ENCODE results near the gene PRKN.

Gene PRKN

DNA sequence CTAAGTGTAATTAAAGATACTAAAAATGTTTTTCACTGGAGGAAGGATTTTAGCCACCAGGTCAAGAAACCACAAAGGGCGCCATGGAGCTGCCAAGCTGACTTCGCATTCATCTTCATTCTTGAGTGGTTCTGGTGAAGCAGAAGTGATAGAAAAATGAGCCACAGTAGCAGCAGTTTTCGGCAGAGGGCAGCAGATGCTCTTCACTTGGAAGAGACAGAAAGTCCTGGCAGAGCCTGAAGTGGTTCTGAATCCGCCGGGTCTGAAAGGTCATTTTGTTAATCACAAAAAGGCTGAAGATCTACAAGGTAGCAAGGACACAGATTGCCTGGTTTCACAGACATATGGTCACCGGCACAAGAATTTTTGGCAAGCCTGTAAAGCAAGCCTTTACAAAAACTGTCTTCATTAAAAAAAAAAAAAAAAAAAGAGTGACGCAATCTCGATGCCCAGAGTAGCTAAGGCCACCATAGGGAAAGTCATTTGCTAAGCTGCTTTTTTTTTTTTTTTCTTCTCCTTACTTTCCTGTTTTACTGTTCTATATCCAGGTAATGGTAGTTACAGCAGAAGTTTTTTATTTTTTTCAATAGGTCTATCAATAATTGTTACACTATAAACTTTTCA is 1108.6 kb downstream of the PRKN start:
- DNase-seq: no peak

DNA sequence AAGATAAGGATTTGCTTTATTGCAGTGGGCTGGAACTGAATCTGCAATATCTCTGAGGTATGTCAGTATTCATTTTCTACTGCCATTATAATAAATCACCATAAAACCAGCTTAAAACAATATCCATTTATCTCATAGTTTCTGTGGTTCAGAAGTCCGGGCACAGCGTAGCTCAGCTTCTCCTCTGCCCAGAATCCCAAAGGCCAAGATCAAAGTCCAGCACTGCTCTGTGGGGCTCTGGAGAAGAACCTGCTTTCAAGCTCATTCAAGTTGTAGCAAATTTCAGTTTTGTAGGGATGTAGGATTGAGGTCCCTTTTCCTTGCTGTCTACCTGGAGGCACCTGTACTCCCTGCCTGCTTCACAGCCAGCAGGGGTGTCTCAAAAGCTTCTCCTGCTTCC is 1113.9 kb downstream of the PRKN start:
- DNase-seq: no peak

DNA sequence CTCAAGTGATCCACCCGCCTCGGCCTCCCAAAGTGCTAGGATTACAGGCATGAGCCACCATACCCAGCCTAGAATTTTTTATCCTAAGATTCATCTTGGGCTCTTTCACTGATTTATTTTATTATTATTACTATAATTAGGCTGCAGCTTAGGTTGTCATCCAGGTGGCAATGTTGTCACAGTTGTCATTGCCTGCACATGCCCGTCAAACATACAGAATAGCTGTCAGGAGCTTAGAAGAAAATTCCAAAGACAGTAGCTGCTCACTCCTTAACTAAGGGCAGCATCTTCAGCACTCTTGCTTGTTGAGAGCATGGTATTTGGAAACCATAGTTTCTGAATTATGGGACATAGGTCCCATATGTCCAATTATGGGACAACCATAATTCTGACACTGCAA is 1118.8 kb downstream of the PRKN start:
- no peak for DNase-seq

DNA sequence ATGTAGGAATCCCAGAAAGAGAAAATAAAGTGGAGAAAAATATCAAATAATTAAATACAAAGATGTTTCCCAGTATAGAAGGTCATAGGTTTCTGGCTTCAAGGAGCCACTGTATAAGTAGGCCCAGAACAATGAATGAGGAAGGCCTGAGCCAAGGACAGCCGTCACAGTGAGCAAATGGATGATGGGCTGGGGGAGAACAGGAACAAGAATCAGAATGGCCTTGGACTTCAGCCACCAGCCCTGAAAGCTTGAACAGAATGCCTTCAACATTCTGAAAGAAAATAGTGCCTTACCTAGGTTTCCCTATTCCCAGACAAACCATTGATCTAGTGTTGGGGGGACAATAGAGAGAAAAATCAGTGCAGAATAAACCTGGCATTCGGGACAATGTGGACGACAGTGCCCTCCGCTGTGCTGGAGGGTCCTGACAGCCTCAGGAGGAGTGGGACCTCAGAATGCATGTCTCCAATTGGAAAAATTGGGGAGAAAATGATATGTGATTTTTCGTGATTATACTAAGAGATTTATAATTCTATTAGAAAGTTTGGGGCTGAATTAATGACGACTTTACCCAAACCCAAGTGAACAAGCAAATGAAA is 1119.8 kb downstream of the PRKN start:
- DNase-seq: no peak

DNA sequence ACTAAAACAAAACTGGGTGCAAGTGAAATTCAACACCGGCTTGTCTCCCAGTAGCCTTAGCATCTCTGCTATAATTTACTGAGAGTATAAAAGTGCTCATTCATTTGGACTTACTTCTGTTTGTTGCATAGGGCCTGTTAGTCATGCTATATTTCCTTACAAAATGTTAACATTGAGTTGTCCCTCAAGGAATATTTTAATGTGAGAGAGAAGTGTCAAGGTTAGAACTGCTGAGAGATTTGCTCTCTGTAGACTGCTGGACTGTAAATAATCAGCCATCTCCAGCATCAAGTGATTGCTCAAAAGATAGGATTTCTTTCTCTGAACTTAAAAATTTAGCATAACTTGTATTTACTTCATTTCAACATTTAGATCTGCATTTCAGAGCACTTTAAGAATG is 1125.2 kb downstream of the PRKN start:
- no peak for DNase-seq

DNA sequence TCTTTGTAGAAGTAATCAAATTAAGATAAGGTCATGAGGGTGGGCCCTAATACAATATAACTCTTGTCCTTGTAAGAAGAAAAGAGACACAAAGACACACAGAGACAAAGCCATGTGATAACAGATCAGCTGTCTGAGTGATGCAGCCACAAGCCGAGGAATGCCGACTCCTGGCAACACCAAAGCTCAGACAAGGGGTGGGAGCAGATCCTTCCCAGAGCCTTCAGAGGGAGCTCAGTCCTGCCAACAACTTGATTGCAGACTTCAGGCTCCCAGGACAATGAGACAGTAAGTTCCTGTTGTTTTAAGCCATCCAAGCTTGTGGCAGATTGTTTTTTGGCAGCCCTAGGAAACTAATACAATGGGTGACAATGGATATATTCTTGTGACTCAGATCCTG is 1128.7 kb downstream of the PRKN start:
- DNase-seq: no peak

DNA sequence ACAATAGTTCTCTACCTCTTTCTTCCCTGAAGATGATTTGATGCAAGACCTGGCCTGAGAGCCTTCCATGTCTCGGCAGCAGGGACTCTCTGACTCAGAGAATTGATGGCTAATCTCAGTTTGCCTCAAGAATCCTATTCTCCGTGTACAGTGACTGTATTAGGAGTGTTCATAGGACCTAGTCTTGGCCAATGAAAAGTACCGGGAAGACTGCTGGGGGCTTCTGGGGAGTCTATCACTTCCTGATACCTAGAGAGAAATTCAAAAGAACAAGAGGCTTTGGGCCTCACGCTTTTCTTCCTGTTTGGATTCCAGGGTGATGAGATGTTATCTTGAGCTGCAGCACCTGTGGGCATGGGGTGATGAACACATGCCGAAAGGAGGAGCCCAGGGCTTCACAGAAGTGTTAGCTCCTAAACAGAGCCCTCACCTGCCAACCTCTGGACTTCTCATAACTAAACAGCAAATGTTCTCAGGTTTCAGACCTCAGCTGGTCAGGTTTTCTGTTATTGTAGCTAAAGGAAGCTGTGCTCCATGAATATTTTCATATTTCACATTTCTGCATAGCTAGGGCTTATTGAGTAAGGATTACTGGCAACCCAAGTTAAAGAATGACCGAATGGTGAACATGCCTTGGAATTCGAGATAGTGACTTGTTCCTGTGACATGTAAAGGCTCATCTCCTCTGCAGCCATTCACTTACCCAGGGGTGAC is 1130.6 kb downstream of the PRKN start:
- DNase-seq: no peak

DNA sequence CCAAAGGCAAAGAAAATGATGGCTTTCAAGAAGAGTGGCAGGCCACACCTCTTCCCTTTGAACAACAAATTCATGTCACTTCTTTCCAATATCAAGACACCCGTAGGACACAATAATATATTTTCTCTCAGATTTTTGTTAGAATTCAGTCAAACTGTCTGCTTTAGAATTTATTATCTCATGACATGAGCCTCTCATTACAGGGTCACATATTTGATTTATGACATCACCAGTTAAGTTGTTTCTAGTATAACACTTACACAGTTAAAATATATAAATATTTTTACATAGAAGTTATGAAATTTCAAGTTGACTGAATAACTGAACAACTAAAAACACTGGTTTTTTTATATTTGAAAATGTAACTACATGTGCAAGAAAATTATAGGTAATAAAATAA is 1133.2 kb downstream of the PRKN start:
- no peak for DNase-seq

DNA sequence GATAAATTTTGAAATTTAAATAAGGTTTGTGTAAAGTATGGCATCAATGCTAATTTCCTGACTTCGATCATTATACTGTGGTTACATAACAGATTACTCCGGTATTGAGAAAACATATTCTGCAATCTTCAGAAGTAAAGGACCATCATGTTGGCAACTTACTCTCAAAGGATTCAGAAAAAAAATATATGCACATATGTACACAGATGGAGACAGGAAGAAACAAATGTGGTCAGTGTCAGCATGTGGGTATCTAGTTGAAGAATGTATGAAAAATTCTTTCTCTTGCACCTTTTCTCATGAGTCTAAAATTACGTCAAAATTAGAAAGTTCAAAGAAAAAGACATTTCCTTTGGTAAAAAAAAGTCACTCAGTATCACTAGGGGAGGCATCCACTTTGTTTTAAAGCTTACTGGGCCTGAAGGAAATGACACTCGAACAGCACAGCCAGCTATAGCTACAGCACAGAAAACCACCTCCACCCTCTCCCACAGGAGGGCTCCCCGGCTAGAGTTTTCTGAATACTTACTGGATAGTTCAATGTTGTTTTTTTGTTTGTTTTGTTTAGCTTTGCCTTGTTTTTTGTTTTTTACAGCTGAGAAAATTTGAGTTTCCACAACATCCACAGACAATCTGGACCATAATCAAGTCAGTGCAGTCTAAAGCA is 1136.5 kb downstream of the PRKN start:
- no peak for DNase-seq

DNA sequence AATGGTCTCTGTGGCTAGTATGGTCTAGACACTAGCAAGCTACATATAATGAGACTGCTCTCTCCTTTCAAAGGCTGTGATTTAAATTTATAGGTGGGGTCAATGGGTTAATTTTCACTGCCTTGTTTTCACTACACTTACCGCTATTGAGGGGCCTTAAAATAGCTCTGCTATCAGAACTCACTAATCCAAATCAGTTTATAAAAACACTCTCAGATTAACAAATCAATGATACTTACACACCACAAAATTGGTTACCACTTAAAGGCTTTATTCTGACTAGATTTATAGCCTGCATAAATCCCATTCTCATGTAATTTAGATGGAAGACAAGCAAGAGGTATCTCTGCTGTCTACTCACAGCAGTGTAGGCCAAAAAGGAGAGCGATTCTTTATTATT is 1140.7 kb downstream of the PRKN start:
- DNase-seq: no peak

DNA sequence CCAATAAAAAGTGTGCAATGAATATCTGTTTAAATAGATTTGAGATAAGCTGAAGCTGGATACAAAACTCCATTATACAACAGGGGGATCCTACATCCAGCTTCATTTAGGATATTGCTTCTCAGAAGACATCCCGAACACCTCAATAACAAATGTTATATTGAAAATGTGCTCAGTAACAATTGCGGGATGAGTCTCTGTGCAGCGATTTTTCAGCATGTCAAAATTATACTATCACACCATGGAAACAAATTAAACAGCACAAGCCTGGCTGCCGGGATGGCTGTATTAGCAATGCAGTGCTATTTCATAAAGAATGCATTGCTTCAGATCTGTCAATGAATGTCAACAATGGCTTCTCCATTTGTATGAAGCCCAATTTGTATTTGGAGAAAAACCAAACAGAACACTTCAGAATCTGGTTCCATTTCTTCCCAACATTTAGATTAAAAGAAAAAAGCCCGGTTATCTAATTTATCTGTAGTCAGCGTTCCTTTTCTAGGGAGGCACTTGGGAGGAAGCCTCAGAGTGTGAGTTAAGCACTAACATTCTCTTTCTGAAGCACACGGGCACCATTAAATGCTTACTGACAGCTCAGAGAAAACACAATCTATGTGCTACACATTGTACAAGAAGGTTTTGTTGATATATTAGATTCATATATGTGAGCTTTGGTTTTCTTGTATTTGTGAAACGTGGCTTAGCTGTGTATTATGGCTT is 1142.8 kb downstream of the PRKN start:
- no peak for DNase-seq

DNA sequence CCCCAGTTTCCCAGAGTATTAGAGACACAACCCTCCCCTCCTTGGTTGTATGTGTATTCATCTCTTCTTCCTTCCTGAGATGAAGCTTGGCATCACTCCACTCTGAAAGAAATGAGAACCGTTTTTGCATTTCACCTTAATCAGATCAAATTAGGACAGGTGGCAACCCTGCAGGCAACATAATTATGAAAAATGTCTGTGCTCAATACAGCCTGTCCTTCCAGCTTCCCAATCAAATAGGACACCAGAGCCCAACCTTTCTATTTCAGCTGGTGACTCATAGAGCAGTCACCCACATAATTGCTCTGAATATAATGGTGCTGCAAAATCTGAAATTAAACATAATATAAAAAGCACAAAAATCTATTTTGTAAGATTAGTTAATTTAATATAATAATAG is 1143.5 kb downstream of the PRKN start:
- no peak for DNase-seq

DNA sequence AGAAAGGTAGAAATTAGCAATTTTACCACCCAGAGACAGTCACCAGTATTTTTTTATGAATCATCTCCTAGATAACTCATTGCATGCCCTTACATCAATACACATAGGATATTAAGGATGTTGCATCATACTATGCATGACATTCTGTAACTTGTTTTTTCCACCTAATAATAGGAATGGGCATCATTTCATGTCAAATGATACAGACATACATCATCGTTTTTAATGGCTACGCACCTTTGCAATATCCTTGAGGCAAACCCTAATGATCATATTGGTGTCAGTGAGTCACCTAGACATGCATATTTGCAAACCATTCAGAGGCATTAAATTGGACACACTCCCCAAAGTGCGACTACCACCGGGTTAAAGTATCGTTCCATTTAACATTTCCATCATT is 1144.0 kb downstream of the PRKN start:
- no peak for DNase-seq

DNA sequence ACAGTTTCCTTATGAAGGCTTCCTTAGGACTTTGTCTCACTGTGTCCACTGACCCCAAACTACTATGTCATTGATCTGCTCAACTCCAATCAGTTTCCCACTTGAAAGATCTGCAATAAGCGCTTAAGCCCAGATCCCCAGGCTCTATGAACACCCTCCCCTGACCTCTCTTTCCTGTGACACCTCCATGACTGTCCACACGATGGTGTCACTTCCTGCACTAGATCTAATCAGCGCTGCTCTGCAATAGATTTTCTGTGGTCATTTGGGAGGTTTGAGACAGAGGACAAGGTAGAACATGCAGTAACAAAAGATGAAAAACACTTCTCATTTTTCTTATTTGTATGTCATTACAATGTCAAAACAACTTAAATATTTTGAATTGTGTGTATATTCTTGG is 1149.1 kb downstream of the PRKN start:
- DNase-seq: no peak

DNA sequence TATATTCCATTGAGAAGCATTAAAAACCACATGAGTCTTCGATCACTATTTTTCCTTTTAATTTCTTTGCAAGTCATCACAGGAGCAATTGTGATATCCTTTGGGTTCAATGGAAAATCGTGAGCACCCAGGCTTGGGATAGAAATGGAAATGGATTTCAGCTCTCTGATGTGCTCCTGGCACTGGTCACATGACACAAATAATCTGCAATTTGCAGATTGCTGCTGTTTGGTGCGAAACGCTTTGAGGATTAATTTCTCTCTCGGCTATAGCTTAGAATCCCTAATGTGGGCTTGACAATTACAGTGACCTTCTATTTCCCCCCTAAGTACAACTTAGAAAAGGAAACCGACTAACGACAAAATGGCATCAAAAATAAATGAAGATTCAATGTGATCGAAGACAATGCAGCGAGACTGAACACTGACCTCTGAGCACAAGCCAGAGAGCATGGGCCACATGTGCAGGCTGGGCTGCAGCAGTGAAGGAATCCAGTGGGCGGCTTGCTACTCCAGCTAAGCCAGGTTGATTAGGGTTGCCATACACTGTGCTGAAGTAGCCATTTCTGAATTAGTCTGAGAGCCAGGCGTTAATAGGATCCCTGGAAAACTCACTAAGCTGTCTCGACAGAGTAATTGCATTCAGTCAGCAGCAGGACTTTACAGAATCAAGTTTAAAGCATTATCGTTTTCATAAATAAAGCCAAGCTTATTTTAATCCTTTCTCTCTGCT is 1151.9 kb downstream of the PRKN start:
- DNase-seq: no peak

DNA sequence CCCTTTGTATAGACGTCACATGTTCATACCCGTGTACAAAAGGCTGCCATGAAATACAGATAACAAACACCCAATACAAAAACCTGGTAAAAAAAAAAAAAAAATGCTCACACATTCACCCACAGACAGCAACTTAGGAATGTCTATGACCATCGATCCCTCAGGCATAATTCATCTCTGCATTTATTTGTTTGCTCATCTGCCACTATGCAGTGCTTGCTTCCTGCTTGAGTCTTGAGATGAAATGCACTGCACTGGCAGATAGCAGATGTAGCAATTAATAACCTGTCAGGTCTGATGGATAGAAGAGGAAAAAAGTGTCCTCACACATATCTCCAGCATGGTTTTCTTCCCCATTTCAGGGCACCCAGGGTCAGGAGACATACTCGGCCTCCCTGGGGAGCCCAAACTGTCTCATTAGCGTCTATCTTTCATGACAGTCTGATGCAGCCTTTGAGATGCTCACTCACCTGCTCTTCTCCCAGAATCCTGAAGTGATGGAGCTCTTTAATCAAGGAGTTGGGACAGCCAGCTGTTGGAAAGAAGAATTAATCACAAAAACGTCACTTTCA is 1158.6 kb downstream of the PRKN start:
- DNase-seq: no peak

DNA sequence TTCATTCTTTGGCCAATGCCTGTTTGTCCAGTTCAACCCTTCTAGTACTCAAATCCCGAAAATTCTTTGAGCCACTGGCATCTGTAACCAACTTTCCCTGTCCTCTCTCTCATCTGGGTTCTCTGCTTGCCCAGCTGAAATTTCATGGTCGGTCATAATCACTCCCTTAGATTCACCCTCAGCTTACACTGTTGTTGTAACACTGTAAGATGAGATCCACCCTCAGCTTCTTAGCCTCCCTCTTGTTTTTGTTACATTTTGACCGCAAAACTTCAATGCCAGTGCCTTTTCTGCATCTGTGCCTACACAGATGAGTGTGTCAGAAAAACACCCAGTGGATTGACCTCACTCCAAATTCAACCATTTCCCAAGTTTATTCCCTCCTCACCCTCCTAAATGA is 1162.6 kb downstream of the PRKN start:
- DNase-seq: no peak

DNA sequence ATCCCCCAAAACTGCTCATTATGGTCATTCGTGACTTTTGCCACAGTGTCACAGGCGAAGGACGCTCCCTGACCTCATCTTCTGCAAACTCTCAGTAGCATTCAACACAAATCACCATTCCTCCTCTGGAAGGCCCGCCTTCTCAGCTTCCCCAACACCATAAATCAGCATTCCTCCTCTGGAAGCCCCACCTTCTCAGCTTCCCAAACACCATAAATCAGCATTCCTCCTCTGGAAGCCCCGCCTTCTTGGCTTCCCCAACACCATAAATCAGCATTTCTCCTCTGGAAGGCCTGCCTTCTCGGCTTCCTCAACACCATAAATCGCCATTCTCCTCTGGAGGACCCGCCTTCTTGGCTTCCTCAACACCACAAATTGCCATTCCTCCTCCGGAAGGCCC is 1165.7 kb downstream of the PRKN start:
- no peak for DNase-seq

DNA sequence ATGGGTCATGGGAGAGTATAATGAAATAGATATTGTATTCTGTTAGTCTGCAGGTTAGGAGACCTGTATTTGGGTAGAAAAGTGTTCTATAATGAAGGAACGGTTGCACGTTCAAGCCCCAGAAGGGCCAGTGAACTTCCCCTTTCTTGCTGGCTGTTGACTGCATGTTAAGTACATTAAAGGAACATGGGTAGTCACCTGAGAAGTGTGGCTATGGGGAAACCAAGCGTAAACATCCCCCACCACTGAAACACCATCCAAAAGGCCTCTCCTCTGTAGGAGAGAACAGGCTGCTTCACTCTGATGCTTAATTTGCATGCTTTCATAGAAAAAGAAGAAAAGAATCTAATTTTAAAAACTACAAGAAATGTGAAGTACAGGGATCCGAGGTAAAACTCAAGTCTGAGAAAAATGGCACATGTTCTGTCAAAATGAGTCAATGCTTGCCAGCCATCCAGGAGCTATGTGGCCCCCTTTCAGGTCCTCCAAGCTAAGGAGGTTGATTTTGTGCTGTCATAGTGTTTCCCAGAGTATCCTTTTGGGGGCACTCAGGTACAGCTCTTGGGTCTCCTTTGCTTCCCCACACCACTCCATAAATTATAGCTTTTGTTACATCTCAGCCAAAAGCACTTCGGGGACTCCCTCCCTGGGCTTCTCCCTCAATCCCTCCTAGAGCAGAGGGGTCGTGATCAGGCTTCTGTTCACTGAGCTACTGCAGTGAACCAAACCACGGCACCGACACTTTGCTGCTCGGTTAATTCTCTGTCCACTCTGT is 1170.0 kb downstream of the PRKN start:
- no peak for DNase-seq

DNA sequence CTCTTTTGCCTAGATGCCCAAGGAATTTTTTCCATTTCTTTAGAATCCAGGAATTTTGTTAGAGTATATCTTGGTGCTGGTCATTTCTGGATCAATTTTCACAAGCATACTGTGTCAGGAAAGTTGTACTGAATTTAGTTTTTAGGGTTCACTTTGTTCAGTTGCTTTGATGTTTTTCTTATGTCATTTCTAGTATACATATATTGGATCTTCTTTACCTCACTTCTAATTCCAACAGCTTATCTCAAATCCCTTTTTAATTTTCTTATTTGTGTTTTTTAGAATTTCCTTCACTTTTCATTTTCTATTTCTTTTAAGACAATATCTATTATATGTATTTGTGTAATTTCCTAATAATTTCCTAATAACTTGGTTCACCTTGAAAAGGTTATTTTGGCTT is 1172.7 kb downstream of the PRKN start:
- no peak for DNase-seq

DNA sequence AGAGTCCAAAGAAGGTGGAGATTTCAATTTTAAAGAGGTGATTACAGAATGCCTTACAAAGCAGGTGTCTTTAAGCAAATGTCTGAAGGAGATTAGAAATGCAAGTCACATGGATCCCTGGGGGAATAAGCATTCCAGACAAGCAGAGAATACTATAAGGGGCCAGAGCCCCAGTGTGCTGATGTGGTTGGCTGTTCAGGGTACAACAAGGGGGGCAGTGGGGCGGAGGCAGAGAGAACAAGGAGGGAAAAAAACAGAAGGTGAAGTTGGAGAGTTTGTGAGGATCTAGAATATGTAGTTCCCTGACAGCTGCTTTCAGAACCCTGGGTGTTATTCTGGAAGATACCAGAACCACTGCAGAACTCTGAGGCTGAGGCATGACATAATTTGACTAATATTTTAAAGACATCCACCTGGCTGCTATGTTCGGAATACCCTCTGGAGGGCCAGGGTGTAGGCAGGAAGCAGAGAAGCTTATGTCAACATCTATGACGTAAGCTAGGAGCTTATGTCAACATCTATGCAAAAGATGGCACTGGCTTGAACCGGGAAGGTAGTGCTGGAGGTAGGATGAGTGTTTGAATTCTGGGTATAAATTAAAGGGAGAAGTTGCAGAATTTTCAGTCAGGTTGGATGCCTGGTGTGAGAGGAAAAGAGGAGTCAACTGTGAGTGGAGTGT is 1177.5 kb downstream of the PRKN start:
- DNase-seq: no peak

Measured in CD4-positive, alpha-beta T cell treated with Interleukin-12 subunit alpha and Interleukin-12 subunit beta, for 1 hour (primary cell).